HCT116 (cell line): ENCODE data around the gene SAMD4A. TPM values are rescaled to one million over a fixed set of nuclear protein-coding genes. Genes with fewer than 3 reads are reported as not detected.

Experiments used
- ATAC-seq: fragments of 200-7000 bp; cut with Tn5 transposase; 2 replicates; pipeline ENCODE4 v1.9.1; 2020; ENCODE audit warnings: mild to moderate bottlenecking, moderate library complexity
- BruUV-seq: library from RNA; stranded (reverse); fragments of 400-500 nt; replicated peaks from 2 replicates; lab custom pipeline; 2021; lab: Mats Ljungman, UMichigan
- CTCF ChIA-PET: fragments of 300-600 bp; sonication (Branson Sonifier 250); formaldehyde crosslinking; loops from one replicate; lab custom pipeline; 2021; ENCODE audit warnings: antibody characterized with exemption; lab: Charles Lee
- POLR2A ChIA-PET: fragments of 300-600, 350-600 bp; sonication (Branson Sonifier 250); formaldehyde crosslinking; loops from one replicate; lab custom pipeline; 2021; ENCODE audit warnings: antibody characterized with exemption; lab: Charles Lee
- RAD21 ChIA-PET, 2 experiments: fragments of 300-600 bp; sonication (Branson Sonifier 250); formaldehyde crosslinking; loops; one replicate each; lab custom pipeline; 2023; ENCODE audit warnings: low total read pairs in 2 of 2; ENCODE audit not compliant: uncharacterized antibody in 2 of 2, unreplicated experiment in 2 of 2, low non-redundant PET in 1 of 2; lab: Charles Lee
- DNase-seq: peaks from one replicate; pipeline ENCODE4 v3.0.0-alpha.2; 2010; ENCODE audit warnings: low read depth, low spot score
- H2AFZ ChIP-seq: fragments of 200-600 bp; shearing (Covaris generic), sonication (generic); 2 replicates; pipeline ENCODE4 v1.6.1; 2017; ENCODE audit warnings: low read depth, mixed run types, mixed read lengths, antibody characterized with exemption, low read length; ENCODE audit not compliant: poor library complexity, severe bottlenecking
- H3K27ac ChIP-seq: 2 replicates; pipeline ENCODE4 v1.5.1; 2012; ENCODE audit warnings: low read depth, low read length
- H3K27me3 ChIP-seq: fragments of 200-600 bp; sonication (generic); 2 replicates; pipeline ENCODE4 v1.6.1; 2016; ENCODE audit warnings: mixed run types, low read length, mixed read lengths; ENCODE audit not compliant: insufficient read depth
- H3K36me3 ChIP-seq, 2 experiments: fragments of 200-500 bp in 1 of 2; fragments of 200-600 bp in 1 of 2; sonication (Bioruptor generic) in 1 of 2; sonication (generic) in 1 of 2; 2 replicates each; pipeline versions ENCODE4 v1.5.1 to v1.6.1; 2014 to 2016; ENCODE audit warnings: low read length in 2 of 2, inconsistent platforms in 1 of 2, mixed read lengths in 1 of 2, mixed run types in 1 of 2; ENCODE audit not compliant: insufficient read depth in 2 of 2, control insufficient read depth in 1 of 2
- H3K4me1 ChIP-seq, 2 experiments: fragments of 200-600 bp in 1 of 2; sonication (generic) in 1 of 2; 2 replicates each; pipeline versions ENCODE4 v1.5.1 to v1.6.1; 2012 to 2017; ENCODE audit warnings: low read length in 2 of 2, inconsistent platforms in 1 of 2, mild to moderate bottlenecking in 1 of 2, mixed read lengths in 1 of 2, mixed run types in 1 of 2, moderate library complexity in 1 of 2; ENCODE audit not compliant: insufficient read depth in 2 of 2, control insufficient read depth in 1 of 2
- H3K4me2 ChIP-seq: fragments of 200-600 bp; sonication (generic); 2 replicates; pipeline ENCODE4 v1.6.1; 2017; ENCODE audit warnings: mixed run types, low read length, mixed read lengths
- H3K4me3 ChIP-seq, 2 experiments: fragments of 200-600 bp in 1 of 2; sonication (generic) in 1 of 2; replicated peaks in 1 of 2; 2 replicates each; pipeline ENCODE4 v1.5.1; 2011 to 2016; ENCODE audit warnings: low read length in 2 of 2, control low read depth in 1 of 2, low read depth in 1 of 2, mild to moderate bottlenecking in 1 of 2, mixed read lengths in 1 of 2, mixed run types in 1 of 2
- H3K79me2 ChIP-seq: fragments of 200-600 bp; sonication (generic); 2 replicates; pipeline ENCODE4 v1.6.1; 2017; ENCODE audit warnings: mild to moderate bottlenecking, mixed run types, low read length, moderate library complexity, mixed read lengths; ENCODE audit not compliant: insufficient read depth
- H3K9ac ChIP-seq: fragments of 200-600 bp; sonication (generic); 2 replicates; pipeline ENCODE4 v1.6.1; 2016; ENCODE audit warnings: low read length, mixed read lengths
- H3K9me2 ChIP-seq: fragments of 200-600 bp; sonication (generic), shearing (Covaris generic); 2 replicates; pipeline ENCODE4 v1.6.1; 2017; ENCODE audit warnings: mixed run types, mild to moderate bottlenecking, moderate library complexity; ENCODE audit not compliant: insufficient read depth
- H3K9me3 ChIP-seq, 2 experiments: fragments of 200-500 bp in 1 of 2; fragments of 200-600 bp in 1 of 2; sonication (Bioruptor generic) in 1 of 2; sonication (generic) in 1 of 2; 2 replicates each; pipeline ENCODE4 v1.6.1; 2014 to 2017; ENCODE audit warnings: low read length in 2 of 2, mixed read lengths in 2 of 2, inconsistent platforms in 1 of 2, low read depth in 1 of 2, mild to moderate bottlenecking in 1 of 2, mixed run types in 1 of 2, moderate library complexity in 1 of 2; ENCODE audit not compliant: control insufficient read depth in 1 of 2, insufficient read depth in 1 of 2
- H4K20me1 ChIP-seq: fragments of 200-600 bp; sonication (generic), shearing (Covaris generic); 2 replicates; pipeline ENCODE4 v1.6.1; 2017; ENCODE audit warnings: mixed run types, mild to moderate bottlenecking, moderate library complexity; ENCODE audit not compliant: insufficient read depth
- CTCF ChIP-seq, 3 experiments: fragments of 200-600 bp in 1 of 3; sonication (generic) in 1 of 3; IDR thresholded peaks in 2 of 3; conservative IDR thresholded peaks in 1 of 3; 2 replicates each; pipeline ENCODE4 v1.5.1; 2012 to 2017; ENCODE audit warnings: low read depth in 2 of 3, low read length in 2 of 3, antibody characterized with exemption in 1 of 3, borderline replicate concordance in 1 of 3, control low read depth in 1 of 3, mild to moderate bottlenecking in 1 of 3, mixed read lengths in 1 of 3, mixed run types in 1 of 3, moderate library complexity in 1 of 3; ENCODE audit not compliant: insufficient read depth in 1 of 3
- EGR1 ChIP-seq: IDR thresholded peaks from 2 replicates; pipeline ENCODE4 v1.6.1; 2012; ENCODE audit warnings: low read depth
- ELF1 ChIP-seq: IDR thresholded peaks from 2 replicates; pipeline ENCODE4 v1.6.1; 2012; ENCODE audit warnings: low read depth, borderline replicate concordance
- EZH2 ChIP-seq: fragments of 200-600 bp; sonication (generic); IDR thresholded peaks from 2 replicates; pipeline ENCODE4 v1.6.1; 2017; ENCODE audit warnings: antibody characterized with exemption, mixed run types
- EZH2phosphoT487 ChIP-seq: fragments of 200-600 bp; IDR thresholded peaks from 2 replicates; pipeline ENCODE4 v1.6.1; 2018; ENCODE audit warnings: antibody characterized with exemption, borderline replicate concordance
- FOSL1 ChIP-seq: IDR thresholded peaks from 2 replicates; pipeline ENCODE4 v1.6.1; 2012; ENCODE audit warnings: low read depth
- JUND ChIP-seq: IDR thresholded peaks from 2 replicates; pipeline ENCODE4 v1.6.1; 2012
- MAX ChIP-seq: IDR thresholded peaks from 2 replicates; pipeline ENCODE4 v1.6.1; 2012
- POLR2A ChIP-seq: IDR thresholded peaks from 2 replicates; pipeline ENCODE4 v1.7.0; 2011; ENCODE audit warnings: borderline replicate concordance; ENCODE audit not compliant: insufficient read depth, insufficient read length; ENCODE audit errors: extremely low read depth
- POLR2AphosphoS5 ChIP-seq: IDR thresholded peaks from 2 replicates; pipeline ENCODE4 v1.6.1; 2011; ENCODE audit warnings: mild to moderate bottlenecking, low read depth, low read length, moderate library complexity
- RAD21 ChIP-seq: IDR thresholded peaks from 2 replicates; pipeline ENCODE4 v1.6.1; 2012; ENCODE audit warnings: low read depth, mild to moderate bottlenecking
- SP1 ChIP-seq: IDR thresholded peaks from 2 replicates; pipeline ENCODE4 v1.6.1; 2012; ENCODE audit warnings: low read depth
- SRF ChIP-seq: IDR thresholded peaks from 2 replicates; pipeline ENCODE4 v1.6.1; 2012; ENCODE audit warnings: low read depth
- TCF7L2 ChIP-seq: IDR thresholded peaks from 2 replicates; pipeline ENCODE4 v1.7.0; 2011; ENCODE audit warnings: borderline replicate concordance, inconsistent platforms; ENCODE audit not compliant: insufficient read depth, insufficient read length; ENCODE audit errors: extremely low read depth
- ZBTB33 ChIP-seq: IDR thresholded peaks from 2 replicates; pipeline ENCODE4 v1.6.1; 2011; ENCODE audit warnings: mild to moderate bottlenecking, low read length, moderate library complexity; ENCODE audit not compliant: insufficient replicate concordance; ENCODE audit errors: extremely low read depth
- ZNF274 ChIP-seq: fragments of 200-500 bp; sonication (Bioruptor generic); IDR thresholded peaks from 2 replicates; pipeline ENCODE4 v1.6.1; 2014; ENCODE audit warnings: mild to moderate bottlenecking, low read depth, low read length, inconsistent platforms
- intact Hi-C: fragments of 100-400 bp; cut with micrococcal nuclease; formaldehyde crosslinking; loops from 2 replicates; pipeline ENCODE4 v1.10.0; 2022
- total RNA-seq: library from RNA; stranded (reverse); gene quantifications from one replicate; pipeline ENCODE4 v1.2.1, GENCODE V29; 2021; ENCODE audit not compliant: unreplicated experiment

Gene SAMD4A
- total RNA-seq, 1 experiment from 2014 or later, result 9.0 TPM

GRCh38 chr14:54788701-54789100, 221.8 kb downstream of the SAMD4A start:
- Histone ChIP-seq H4K20me1 (no peaks in the 10 kb centered on the region), H3K9me3 (no peaks in the 10 kb centered on the region)
- DNase-seq, result no peak
- no TSS peak for BruUV-seq
- TF ChIP-seq SRF, result no peak
- TF ChIP-seq CTCF (IDR thresholded peaks at IDR 0.05 in 2 of 3, conservative IDR thresholded peaks at IDR 0.05 in 1 of 3; ENCODE audit: borderline replicate concordance in 1 of 3, insufficient read depth in 1 of 3, low read depth in 2 of 3, low read length in 2 of 3), result no peak
- no peak for TF ChIP-seq MAX
- TF ChIP-seq EZH2, result no peak
- no peak for TF ChIP-seq SP1
- no peak for TF ChIP-seq FOSL1
- TF ChIP-seq, all 23 proteins: peak for 0
- no peak overlapping the region for H3K4me2 ChIP-seq
- no peak overlapping the region for H3K27ac ChIP-seq
- no peak for ATAC-seq
- H3K9ac ChIP-seq, result no peak overlapping the region
- no peaks in the 10 kb centered on the region for H3K36me3 ChIP-seq
- no peak overlapping the region for H2AFZ ChIP-seq
- no peak overlapping the region for H3K4me3 ChIP-seq
- POLR2A ChIA-PET, result no interaction called here
- no peaks in the 10 kb centered on the region for H3K27me3 ChIP-seq
- intact Hi-C loops, result no loop called here
- CTCF ChIA-PET, result no interaction called here
- RAD21 ChIA-PET, result no interaction called here
- H3K9me2 ChIP-seq, result no peaks in the 10 kb centered on the region
- H3K79me2 ChIP-seq, result no peaks in the 10 kb centered on the region
- no peaks in the 10 kb centered on the region for H3K4me1 ChIP-seq

- DNase-seq (no peak), ATAC-seq (no peak)
- intact Hi-C loops, result no loop called here
- Histone ChIP-seq H3K4me1 (no peaks in the 10 kb centered on the region), H3K4me3 (no peak overlapping the region), H3K4me2 (no peak overlapping the region), H3K36me3 (no peaks in the 10 kb centered on the region), H3K9ac (no peak overlapping the region), H3K27me3 (no peaks in the 10 kb centered on the region), H3K9me3 (no peaks in the 10 kb centered on the region), H3K27ac (no peak overlapping the region), H4K20me1 (no peaks in the 10 kb centered on the region), H3K9me2 (no peaks in the 10 kb centered on the region), H3K79me2 (no peaks in the 10 kb centered on the region), H2AFZ (no peak overlapping the region)
- TSS peak; percentile 32 for BruUV-seq
- ChIA-PET CTCF (no interaction called here), POLR2A (no interaction called here), RAD21 (no interaction called here)
- TF ChIP-seq EGR1 (no peak), POLR2AphosphoS5 (no peak), JUND (no peak), MAX (no peak), SRF (no peak), TCF7L2 (no peak), EZH2phosphoT487 (no peak), RAD21 (no peak), SP1 (no peak), FOSL1 (no peak), ZBTB33 (no peak), POLR2A (no peak), EZH2 (no peak), ZNF274 (no peak), ELF1 (no peak)
Measured at GRCh38 chr14:54789166-54789565, 222.2 kb downstream of the SAMD4A start.
